Measurements from ENCODE around the gene EID3. TPM values are rescaled to one million over a fixed set of nuclear protein-coding genes. Genes with fewer than 3 reads are reported as not detected.

EID3 gene
- total and polyA plus RNA-seq, 2 donors (not counting 1 experiment from before 2014, with no cell fraction given), result 6.4 to 9.4 TPM

- H4K20me1 ChIP-seq (ENCODE audit: control insufficient read depth, insufficient read depth, low read length, poor library complexity, severe bottlenecking), result no peaks in the 10 kb centered on the region
- H2AFZ ChIP-seq (ENCODE audit: insufficient read depth, low read depth, low read length, poor library complexity, severe bottlenecking), result no peak overlapping the region
- H3K9me3 Mint-ChIP-seq (ENCODE audit: insufficient read depth), result no peaks in the 10 kb centered on the region
- no CpG with 5 or more reads among the region's 1 CpG for WGBS (ENCODE audit: insufficient coverage)
- TF ChIP-seq CTCF (IDR thresholded peaks at IDR 0.05) (no peak), EZH2 (IDR thresholded peaks at IDR 0.05; ENCODE audit: borderline replicate concordance, insufficient read depth, low read depth, low read length, poor library complexity, severe bottlenecking) (no peak)
- intact Hi-C loops (cut with micrococcal nuclease), result no loop called here
- H3K79me2 ChIP-seq (ENCODE audit: control insufficient read depth, insufficient read depth, low read length), result no peaks in the 10 kb centered on the region
- no peak overlapping the region for H3K9ac ChIP-seq (ENCODE audit: low read length)
- no peaks in the 10 kb centered on the region for H3K4me1 ChIP-seq (ENCODE audit: control insufficient read depth in 2 of 2, insufficient read depth in 2 of 2, low read length in 2 of 2)
- ATAC-seq (ENCODE audit: low read depth), result no peak
- no peaks in the 10 kb centered on the region for H3K9me3 ChIP-seq (ENCODE audit: control extremely low read depth in 1 of 3, control insufficient read depth in 2 of 3, insufficient read depth in 1 of 3, low read length in 2 of 3)
- no peak overlapping the region for H3K4me3 ChIP-seq (ENCODE audit: control extremely low read depth in 1 of 5, extremely low read depth in 1 of 5, insufficient read depth in 1 of 5, low read depth in 2 of 5, low read length in 4 of 5)
- no peaks in the 10 kb centered on the region for H3K27me3 Mint-ChIP-seq
- H3K27ac ChIP-seq (ENCODE audit: low read length in 2 of 2), result no peak overlapping the region
- ChIA-PET CTCF (no interaction called here), POLR2A (no interaction called here)
- H3K36me3 ChIP-seq (replicated peaks in 1 of 2; ENCODE audit: control extremely low read depth in 1 of 2, control insufficient read depth in 1 of 2, extremely low read depth in 1 of 2, insufficient read depth in 2 of 2, low read length in 1 of 2), result peaks cover 4 to 18% of the 10 kb centered on the region in 2 experiments
- no peak overlapping the region for H3K4me2 ChIP-seq (replicated peaks; ENCODE audit: low read depth, low read length, poor library complexity, severe bottlenecking)
- no peaks in the 10 kb centered on the region for H3K4me1 Mint-ChIP-seq
- no peak for DNase-seq
- no peak overlapping the region for H3K4me3 Mint-ChIP-seq
- no peak overlapping the region for H3K27ac Mint-ChIP-seq
- no peaks in the 10 kb centered on the region for H3K27me3 ChIP-seq (replicated peaks in 1 of 4; ENCODE audit: control extremely low read depth in 1 of 4, control insufficient read depth in 3 of 4, insufficient read depth in 4 of 4, low read length in 3 of 4)
Measured at GRCh38 chr12:104333692-104334255, 30.2 kb downstream of the EID3 start.

- no peaks in the 10 kb centered on the region for H3K79me2 ChIP-seq (ENCODE audit: control insufficient read depth, insufficient read depth, low read length)
- H2AFZ ChIP-seq (ENCODE audit: insufficient read depth, low read depth, low read length, poor library complexity, severe bottlenecking), result no peak overlapping the region
- no peak overlapping the region for H3K9ac ChIP-seq (ENCODE audit: low read length)
- POLR2A ChIA-PET, result no interaction called here
- no peaks in the 10 kb centered on the region for H3K9me3 ChIP-seq (ENCODE audit: control extremely low read depth in 1 of 3, control insufficient read depth in 2 of 3, insufficient read depth in 1 of 3, low read length in 2 of 3)
- ATAC-seq (ENCODE audit: low read depth), result no peak
- H3K4me1 ChIP-seq (ENCODE audit: control insufficient read depth in 2 of 2, insufficient read depth in 2 of 2, low read length in 2 of 2), result no peaks in the 10 kb centered on the region
- H4K20me1 ChIP-seq (ENCODE audit: control insufficient read depth, insufficient read depth, low read length, poor library complexity, severe bottlenecking), result no peaks in the 10 kb centered on the region
- peaks cover 4 to 24% of the 10 kb centered on the region in 2 experiments for H3K36me3 ChIP-seq (replicated peaks in 1 of 2; ENCODE audit: control extremely low read depth in 1 of 2, control insufficient read depth in 1 of 2, extremely low read depth in 1 of 2, insufficient read depth in 2 of 2, low read length in 1 of 2)
- Mint-ChIP-seq H3K9me3 (ENCODE audit: insufficient read depth) (no peaks in the 10 kb centered on the region), H3K4me1 (no peaks in the 10 kb centered on the region), H3K27ac (no peak overlapping the region), H3K27me3 (no peaks in the 10 kb centered on the region), H3K4me3 (no peak overlapping the region)
- no peak overlapping the region for H3K4me2 ChIP-seq (replicated peaks; ENCODE audit: low read depth, low read length, poor library complexity, severe bottlenecking)
- no peak overlapping the region for H3K27ac ChIP-seq (ENCODE audit: low read length in 2 of 2)
- TF ChIP-seq CTCF (IDR thresholded peaks at IDR 0.05) (no peak), EZH2 (IDR thresholded peaks at IDR 0.05; ENCODE audit: borderline replicate concordance, insufficient read depth, low read depth, low read length, poor library complexity, severe bottlenecking) (no peak)
- DNase-seq, result no peak
- intact Hi-C loops (cut with micrococcal nuclease), result no loop called here
- CTCF ChIA-PET, result no interaction called here
- H3K27me3 ChIP-seq (replicated peaks in 1 of 4; ENCODE audit: control extremely low read depth in 1 of 4, control insufficient read depth in 3 of 4, insufficient read depth in 4 of 4, low read length in 3 of 4), result no peaks in the 10 kb centered on the region
- no peak overlapping the region for H3K4me3 ChIP-seq (ENCODE audit: control extremely low read depth in 1 of 5, extremely low read depth in 1 of 5, insufficient read depth in 1 of 5, low read depth in 2 of 5, low read length in 4 of 5)
- WGBS (ENCODE audit: insufficient coverage), result 100% methylated on average over 4 of the region's 8 CpGs
Measured at GRCh38 chr12:104334581-104334980, 31.0 kb downstream of the EID3 start.

Data from B cell (primary cell).